Left ventricle myocardium inferior (tissue), 1 donor: ENCODE measurements around the gene TMEM109. TPM values are rescaled to one million over a fixed set of nuclear protein-coding genes. Genes with fewer than 3 reads are reported as not detected.

Source experiments
- DNase-seq: peaks from one replicate; pipeline ENCODE4 v3.0.0-alpha.2; 2020
- H3K27ac ChIP-seq: fragments of 200-600 bp; replicated peaks from 2 replicates; pipeline ENCODE4 v1.8.0; 2021
- H3K27me3 ChIP-seq: fragments of 200-600 bp; 2 replicates; pipeline ENCODE4 v1.8.0; 2021; ENCODE audit warnings: low read depth
- H3K36me3 ChIP-seq: fragments of 200-600 bp; 2 replicates; pipeline ENCODE4 v1.8.0; 2021
- H3K4me1 ChIP-seq: fragments of 200-600 bp; 2 replicates; pipeline ENCODE4 v1.8.0; 2021
- H3K4me3 ChIP-seq: fragments of 200-600 bp; 2 replicates; pipeline ENCODE4 v1.8.0; 2021; ENCODE audit warnings: mild to moderate bottlenecking, moderate library complexity
- H3K9me3 ChIP-seq: fragments of 200-600 bp; replicated peaks from 2 replicates; pipeline ENCODE4 v1.8.0; 2021
- CTCF ChIP-seq: fragments of 200-600 bp; IDR thresholded peaks from 2 replicates; pipeline ENCODE4 v1.8.0; 2021; ENCODE audit warnings: antibody characterized with exemption, mild to moderate bottlenecking, borderline replicate concordance
- intact Hi-C: fragments of 100-400 bp; cut with micrococcal nuclease; formaldehyde crosslinking; loops from one replicate; pipeline ENCODE4 v1.11.0; 2022
- total RNA-seq: library from RNA; stranded (reverse); fragmentation: NEBNext Ultra II Directional; extraction: Animal tissue kit (Norgen Biotek cat#: 25700); gene quantifications from one replicate; pipeline ENCODE4 v1.2.1, GENCODE V29; 2021
- donor health status: DM: no; HTN: yes; CAD: no; lungs with severe emphysema.

TMEM109 gene
- total RNA-seq, 1 donor from 2014 or later, result 86.7 TPM

- intact Hi-C loops, result no loop called here
- no peak overlapping the region for H3K27ac ChIP-seq
- H3K4me1 ChIP-seq, result peaks cover 12% of the 10 kb centered on the region
- no peaks in the 10 kb centered on the region for H3K9me3 ChIP-seq
- no peak overlapping the region for H3K4me3 ChIP-seq
- no peak for TF ChIP-seq CTCF
- no peaks in the 10 kb centered on the region for H3K36me3 ChIP-seq
- no peak for DNase-seq
- no peaks in the 10 kb centered on the region for H3K27me3 ChIP-seq
These were observed 46.4 kb downstream of the TMEM109 start for GRCh38 chr11:60960405-60960804.

GRCh38 chr11:60964801-60965200 lies 50.8 kb downstream of the TMEM109 start:
- H3K4me1 ChIP-seq, result peaks cover 8% of the 10 kb centered on the region
- no peak for DNase-seq
- intact Hi-C loops, result no loop called here
- no peaks in the 10 kb centered on the region for H3K36me3 ChIP-seq
- peaks cover 8% of the 10 kb centered on the region for H3K9me3 ChIP-seq
- H3K27ac ChIP-seq, result no peak overlapping the region
- TF ChIP-seq CTCF, result no peak
- no peak overlapping the region for H3K4me3 ChIP-seq
- no peaks in the 10 kb centered on the region for H3K27me3 ChIP-seq

DNA sequence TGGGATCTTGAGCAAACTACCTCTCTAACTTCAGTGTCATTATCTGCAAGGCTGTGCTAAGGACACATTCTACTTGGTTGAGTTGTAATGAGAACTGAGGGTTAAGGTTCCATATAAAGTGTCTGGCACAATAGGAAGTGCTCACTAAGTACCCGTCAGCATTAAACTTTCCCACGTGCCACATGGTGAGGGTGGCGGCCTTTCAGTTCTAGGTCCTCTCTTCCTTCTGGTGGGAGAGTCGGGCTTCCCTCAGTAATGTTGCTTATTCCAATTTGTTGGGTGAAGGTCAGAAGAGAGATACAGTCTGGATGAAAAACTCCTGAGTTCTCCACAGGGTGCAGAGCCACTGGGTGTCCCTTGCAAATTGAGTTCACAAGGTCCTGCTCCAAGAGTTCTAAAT lies 52.9 kb downstream of the TMEM109 start:
- intact Hi-C loops, result no loop called here
- peaks cover 5% of the 10 kb centered on the region for H3K4me1 ChIP-seq

GRCh38 chr11:60968223-60968622 lies 54.3 kb downstream of the TMEM109 start:
- Histone ChIP-seq H3K4me1 (no peaks in the 10 kb centered on the region), H3K9me3 (peaks cover 8% of the 10 kb centered on the region), H3K27me3 (no peaks in the 10 kb centered on the region), H3K27ac (no peak overlapping the region), H3K36me3 (no peaks in the 10 kb centered on the region), H3K4me3 (no peak overlapping the region)
- no peak for DNase-seq
- intact Hi-C loops, result no loop called here
- no peak for TF ChIP-seq CTCF

More for the DNA sequence above, 52.9 kb downstream of the TMEM109 start:
- H3K4me3 ChIP-seq, result no peak overlapping the region
- no peaks in the 10 kb centered on the region for H3K27me3 ChIP-seq
- peaks cover 8% of the 10 kb centered on the region for H3K9me3 ChIP-seq
- H3K36me3 ChIP-seq, result no peaks in the 10 kb centered on the region
- no peak for DNase-seq
- TF ChIP-seq CTCF, result no peak
- H3K27ac ChIP-seq, result no peak overlapping the region

GRCh38 chr11:60970369-60970774 lies 56.4 kb downstream of the TMEM109 start:
- peaks cover 8% of the 10 kb centered on the region for H3K9me3 ChIP-seq
- no peak overlapping the region for H3K27ac ChIP-seq
- no peaks in the 10 kb centered on the region for H3K36me3 ChIP-seq
- peak; percentile 51 for DNase-seq
- no peaks in the 10 kb centered on the region for H3K27me3 ChIP-seq
- no peak overlapping the region for H3K4me3 ChIP-seq
- intact Hi-C loops, result no loop called here
- no peaks in the 10 kb centered on the region for H3K4me1 ChIP-seq
- peak; percentile 90 for TF ChIP-seq CTCF

GRCh38 chr11:60970890-60971289 lies 56.9 kb downstream of the TMEM109 start:
- no peak overlapping the region for H3K4me3 ChIP-seq
- H3K27ac ChIP-seq, result no peak overlapping the region
- no peak for TF ChIP-seq CTCF
- no peaks in the 10 kb centered on the region for H3K36me3 ChIP-seq
- DNase-seq, result no peak
- H3K4me1 ChIP-seq, result no peaks in the 10 kb centered on the region
- peaks cover 8% of the 10 kb centered on the region for H3K9me3 ChIP-seq
- intact Hi-C loops, result no loop called here
- no peaks in the 10 kb centered on the region for H3K27me3 ChIP-seq
